Measurements from ENCODE around the gene IQCC.

DNA sequence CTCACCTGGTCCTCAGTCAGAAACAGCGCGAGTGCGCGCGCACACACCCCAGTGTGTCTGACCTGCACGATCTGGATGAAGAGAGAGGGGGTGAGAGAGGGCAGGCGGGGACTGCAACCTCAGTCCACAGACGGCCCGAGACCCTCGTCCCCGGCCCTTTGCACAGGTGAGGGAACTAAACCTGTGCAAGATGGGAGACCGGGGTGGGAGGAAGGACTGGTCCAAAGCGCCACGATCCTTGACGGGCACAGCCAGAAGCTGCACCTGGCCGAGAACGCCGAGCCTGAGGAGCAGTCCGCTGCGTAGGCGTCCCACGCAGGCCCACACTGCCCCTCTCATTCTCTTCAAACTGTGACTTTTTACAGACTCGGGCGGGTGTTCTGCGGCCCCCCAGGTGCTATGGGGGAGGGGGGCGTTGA lies 519 bp upstream of the IQCC start:
- TF ChIP-seq, protein P1, sequence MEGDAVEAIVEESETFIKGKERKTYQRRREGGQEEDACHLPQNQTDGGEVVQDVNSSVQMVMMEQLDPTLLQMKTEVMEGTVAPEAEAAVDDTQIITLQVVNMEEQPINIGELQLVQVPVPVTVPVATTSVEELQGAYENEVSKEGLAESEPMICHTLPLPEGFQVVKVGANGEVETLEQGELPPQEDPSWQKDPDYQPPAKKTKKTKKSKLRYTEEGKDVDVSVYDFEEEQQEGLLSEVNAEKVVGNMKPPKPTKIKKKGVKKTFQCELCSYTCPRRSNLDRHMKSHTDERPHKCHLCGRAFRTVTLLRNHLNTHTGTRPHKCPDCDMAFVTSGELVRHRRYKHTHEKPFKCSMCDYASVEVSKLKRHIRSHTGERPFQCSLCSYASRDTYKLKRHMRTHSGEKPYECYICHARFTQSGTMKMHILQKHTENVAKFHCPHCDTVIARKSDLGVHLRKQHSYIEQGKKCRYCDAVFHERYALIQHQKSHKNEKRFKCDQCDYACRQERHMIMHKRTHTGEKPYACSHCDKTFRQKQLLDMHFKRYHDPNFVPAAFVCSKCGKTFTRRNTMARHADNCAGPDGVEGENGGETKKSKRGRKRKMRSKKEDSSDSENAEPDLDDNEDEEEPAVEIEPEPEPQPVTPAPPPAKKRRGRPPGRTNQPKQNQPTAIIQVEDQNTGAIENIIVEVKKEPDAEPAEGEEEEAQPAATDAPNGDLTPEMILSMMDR (tag by site-specific recombination; IDR thresholded peaks at IDR 0.05): no peak
- TF ChIP-seq, protein P2, sequence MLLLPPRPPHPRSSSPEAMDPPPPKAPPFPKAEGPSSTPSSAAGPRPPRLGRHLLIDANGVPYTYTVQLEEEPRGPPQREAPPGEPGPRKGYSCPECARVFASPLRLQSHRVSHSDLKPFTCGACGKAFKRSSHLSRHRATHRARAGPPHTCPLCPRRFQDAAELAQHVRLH (tag by site-specific recombination; IDR thresholded peaks at IDR 0.05): no peak
- TF ChIP-seq, protein P3, sequence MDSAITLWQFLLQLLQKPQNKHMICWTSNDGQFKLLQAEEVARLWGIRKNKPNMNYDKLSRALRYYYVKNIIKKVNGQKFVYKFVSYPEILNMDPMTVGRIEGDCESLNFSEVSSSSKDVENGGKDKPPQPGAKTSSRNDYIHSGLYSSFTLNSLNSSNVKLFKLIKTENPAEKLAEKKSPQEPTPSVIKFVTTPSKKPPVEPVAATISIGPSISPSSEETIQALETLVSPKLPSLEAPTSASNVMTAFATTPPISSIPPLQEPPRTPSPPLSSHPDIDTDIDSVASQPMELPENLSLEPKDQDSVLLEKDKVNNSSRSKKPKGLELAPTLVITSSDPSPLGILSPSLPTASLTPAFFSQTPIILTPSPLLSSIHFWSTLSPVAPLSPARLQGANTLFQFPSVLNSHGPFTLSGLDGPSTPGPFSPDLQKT (IDR thresholded peaks at IDR 0.05; ENCODE audit: borderline replicate concordance, low read depth, low read length): no peak
- TF ChIP-seq ZNF302 (tag by site-specific recombination; IDR thresholded peaks at IDR 0.05; ENCODE audit: low read depth): no peak
- no peak for TF ChIP-seq YY1 (tag by site-specific recombination; IDR thresholded peaks at IDR 0.05)
- TF ChIP-seq ZNF26 (tag by site-specific recombination; IDR thresholded peaks at IDR 0.05): no peak
- no peak for TF ChIP-seq ZNF350 (tag by site-specific recombination; IDR thresholded peaks at IDR 0.05)
- no peak for TF ChIP-seq ZNF629 (tag by site-specific recombination; IDR thresholded peaks at IDR 0.05)
- no peak for TF ChIP-seq ZSCAN30 (tag by site-specific recombination; IDR thresholded peaks at IDR 0.05)
- TF ChIP-seq ZNF777 (tag by site-specific recombination; IDR thresholded peaks at IDR 0.05; ENCODE audit: borderline replicate concordance): no peak
- no peak for TF ChIP-seq ZBTB7A (tag by site-specific recombination; IDR thresholded peaks at IDR 0.05; ENCODE audit: low read depth)
